ENCODE results near the gene RNASET2. TPM values are rescaled to one million over a fixed set of nuclear protein-coding genes. Genes with fewer than 3 reads are reported as not detected.

Gene RNASET2
- total RNA-seq, 2 donors from 2014 or later = 24.2 to 33.1 TPM

GRCh38 chr6:166939894-166940293, 16.5 kb downstream of the RNASET2 start:
- Histone ChIP-seq H3K4me3 (no peak overlapping the region), H3K27me3 (no peaks in the 10 kb centered on the region), H3K4me1 (no peaks in the 10 kb centered on the region), H3K9me3 (no peaks in the 10 kb centered on the region), H3K27ac (no peak overlapping the region), H3K36me3 (no peaks in the 10 kb centered on the region)
- no peak for DNase-seq (ENCODE audit: low spot score)
- TF ChIP-seq, protein P1, sequence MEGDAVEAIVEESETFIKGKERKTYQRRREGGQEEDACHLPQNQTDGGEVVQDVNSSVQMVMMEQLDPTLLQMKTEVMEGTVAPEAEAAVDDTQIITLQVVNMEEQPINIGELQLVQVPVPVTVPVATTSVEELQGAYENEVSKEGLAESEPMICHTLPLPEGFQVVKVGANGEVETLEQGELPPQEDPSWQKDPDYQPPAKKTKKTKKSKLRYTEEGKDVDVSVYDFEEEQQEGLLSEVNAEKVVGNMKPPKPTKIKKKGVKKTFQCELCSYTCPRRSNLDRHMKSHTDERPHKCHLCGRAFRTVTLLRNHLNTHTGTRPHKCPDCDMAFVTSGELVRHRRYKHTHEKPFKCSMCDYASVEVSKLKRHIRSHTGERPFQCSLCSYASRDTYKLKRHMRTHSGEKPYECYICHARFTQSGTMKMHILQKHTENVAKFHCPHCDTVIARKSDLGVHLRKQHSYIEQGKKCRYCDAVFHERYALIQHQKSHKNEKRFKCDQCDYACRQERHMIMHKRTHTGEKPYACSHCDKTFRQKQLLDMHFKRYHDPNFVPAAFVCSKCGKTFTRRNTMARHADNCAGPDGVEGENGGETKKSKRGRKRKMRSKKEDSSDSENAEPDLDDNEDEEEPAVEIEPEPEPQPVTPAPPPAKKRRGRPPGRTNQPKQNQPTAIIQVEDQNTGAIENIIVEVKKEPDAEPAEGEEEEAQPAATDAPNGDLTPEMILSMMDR (IDR thresholded peaks at IDR 0.05) = no peak

GRCh38 chr6:166939345-166939744, 17.0 kb downstream of the RNASET2 start:
- DNase-seq (ENCODE audit: low spot score) = no peak
- no peaks in the 10 kb centered on the region for H3K9me3 ChIP-seq
- TF ChIP-seq, protein P1 (IDR thresholded peaks at IDR 0.05) = no peak
- no peaks in the 10 kb centered on the region for H3K27me3 ChIP-seq
- no peaks in the 10 kb centered on the region for H3K4me1 ChIP-seq
- no peak overlapping the region for H3K27ac ChIP-seq
- no peak overlapping the region for H3K4me3 ChIP-seq
- H3K36me3 ChIP-seq = no peaks in the 10 kb centered on the region

DNA sequence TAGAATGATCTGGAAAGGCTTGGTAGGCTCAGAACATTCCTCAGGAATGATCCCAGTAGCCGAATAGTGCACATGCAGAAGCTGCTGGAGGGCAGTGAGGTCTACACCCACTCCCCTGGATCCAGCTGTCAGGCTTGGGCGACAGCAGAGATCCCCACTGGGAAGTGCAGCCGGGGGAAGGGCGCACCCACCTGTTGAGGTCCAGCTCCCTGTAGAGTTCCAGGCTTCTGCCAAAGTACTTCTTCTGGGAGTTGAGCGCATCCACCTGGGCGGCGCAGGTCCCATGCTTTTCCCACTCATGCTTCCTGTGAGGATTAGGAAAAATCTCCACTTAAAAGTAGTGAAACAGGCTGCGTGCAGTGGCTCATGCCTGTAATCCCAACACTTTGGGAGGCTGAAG, 17.6 kb downstream of the RNASET2 start:
- H3K4me1 ChIP-seq = no peaks in the 10 kb centered on the region
- DNase-seq (ENCODE audit: low spot score) = no peak
- H3K27me3 ChIP-seq = no peaks in the 10 kb centered on the region
- no peak overlapping the region for H3K27ac ChIP-seq
- TF ChIP-seq, protein P1 (IDR thresholded peaks at IDR 0.05) = no peak
- H3K4me3 ChIP-seq = no peak overlapping the region
- H3K9me3 ChIP-seq = no peaks in the 10 kb centered on the region
- no peaks in the 10 kb centered on the region for H3K36me3 ChIP-seq

DNA sequence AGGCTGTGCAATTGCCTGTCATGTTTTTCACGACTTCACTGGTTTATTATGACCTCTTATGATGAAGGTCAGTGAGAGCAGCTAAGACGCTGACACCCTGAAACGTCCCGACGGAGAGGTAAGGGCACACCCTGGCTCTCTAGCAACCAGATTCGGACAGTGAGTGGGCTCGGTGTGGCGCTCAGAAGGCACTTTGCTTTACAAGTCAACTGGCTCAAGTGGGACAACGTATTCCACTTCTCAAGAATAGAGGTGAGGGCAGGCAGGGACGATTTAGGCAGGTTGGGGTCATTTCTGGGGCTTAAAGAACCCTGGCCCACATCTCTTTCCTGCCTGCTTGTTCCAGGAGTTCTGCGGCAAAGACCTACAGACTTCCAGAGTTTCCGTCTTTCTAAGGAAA, 18.2 kb downstream of the RNASET2 start:
- H3K4me1 ChIP-seq = no peaks in the 10 kb centered on the region
- TF ChIP-seq, protein P1 (IDR thresholded peaks at IDR 0.05) = no peak
- H3K4me3 ChIP-seq = no peak overlapping the region
- no peaks in the 10 kb centered on the region for H3K9me3 ChIP-seq
- no peak for DNase-seq (ENCODE audit: low spot score)
- no peak overlapping the region for H3K27ac ChIP-seq
- no peaks in the 10 kb centered on the region for H3K27me3 ChIP-seq
- H3K36me3 ChIP-seq = no peaks in the 10 kb centered on the region

DNA sequence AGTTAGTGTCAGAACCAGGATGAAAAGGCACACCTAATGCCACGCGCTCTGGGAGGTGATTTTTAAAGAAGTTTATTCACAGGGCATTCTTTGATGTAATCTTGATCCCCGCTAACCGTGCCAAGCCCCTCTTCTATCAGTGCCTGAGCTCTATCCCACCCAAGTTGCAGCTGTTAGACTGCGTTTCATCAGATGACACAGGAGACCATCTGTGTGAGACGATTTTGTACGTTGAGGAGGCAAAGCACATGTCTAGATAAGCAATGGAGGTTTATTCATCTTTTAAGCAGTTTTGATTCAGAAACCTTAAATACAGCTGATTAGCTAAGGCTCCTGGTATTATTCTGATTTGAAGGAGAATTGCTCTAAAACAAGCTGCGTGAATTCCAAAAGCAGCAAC, 18.6 kb downstream of the RNASET2 start:
- Histone ChIP-seq H3K9me3 (no peaks in the 10 kb centered on the region), H3K27me3 (no peaks in the 10 kb centered on the region), H3K4me1 (no peaks in the 10 kb centered on the region), H3K4me3 (no peak overlapping the region), H3K27ac (no peak overlapping the region), H3K36me3 (no peaks in the 10 kb centered on the region)
- TF ChIP-seq, protein P1 (IDR thresholded peaks at IDR 0.05) = no peak
- no peak for DNase-seq (ENCODE audit: low spot score)

- DNase-seq (ENCODE audit: low spot score) = no peak
- no peaks in the 10 kb centered on the region for H3K27me3 ChIP-seq
- H3K4me3 ChIP-seq = no peak overlapping the region
- no peaks in the 10 kb centered on the region for H3K36me3 ChIP-seq
- no peaks in the 10 kb centered on the region for H3K9me3 ChIP-seq
- TF ChIP-seq, protein P1 (IDR thresholded peaks at IDR 0.05) = no peak
- no peak overlapping the region for H3K27ac ChIP-seq
- H3K4me1 ChIP-seq = no peaks in the 10 kb centered on the region
Observed at GRCh38 chr6:166936079-166936787, 20.1 kb downstream of the RNASET2 start.

Measured in right atrium auricular region (tissue), 2 donors.